Uterus (tissue), 2 donors: Measurements from ENCODE around the gene IL6R.

Experiments used
- POLR2A ChIP-seq, 2 donors: fragments of 450-650 bp; IDR thresholded peaks; one replicate each; pipeline ENCODE4 v1.6.1; 2016; ENCODE audit warnings: antibody characterized with exemption in 2 of 2, mild to moderate bottlenecking in 1 of 2, moderate library complexity in 1 of 2
- TF ChIP-seq, protein P1 (sequence below), 4 experiments: fragments of 200-600 bp in 2 of 4; fragments of 450-650 bp in 2 of 4; sonication (generic) in 2 of 4; IDR thresholded peaks; one replicate each; pipeline ENCODE4 v1.5.1; 2016 to 2019; ENCODE audit warnings: antibody characterized with exemption in 4 of 4, mild to moderate bottlenecking in 2 of 4, moderate library complexity in 1 of 4

DNA sequence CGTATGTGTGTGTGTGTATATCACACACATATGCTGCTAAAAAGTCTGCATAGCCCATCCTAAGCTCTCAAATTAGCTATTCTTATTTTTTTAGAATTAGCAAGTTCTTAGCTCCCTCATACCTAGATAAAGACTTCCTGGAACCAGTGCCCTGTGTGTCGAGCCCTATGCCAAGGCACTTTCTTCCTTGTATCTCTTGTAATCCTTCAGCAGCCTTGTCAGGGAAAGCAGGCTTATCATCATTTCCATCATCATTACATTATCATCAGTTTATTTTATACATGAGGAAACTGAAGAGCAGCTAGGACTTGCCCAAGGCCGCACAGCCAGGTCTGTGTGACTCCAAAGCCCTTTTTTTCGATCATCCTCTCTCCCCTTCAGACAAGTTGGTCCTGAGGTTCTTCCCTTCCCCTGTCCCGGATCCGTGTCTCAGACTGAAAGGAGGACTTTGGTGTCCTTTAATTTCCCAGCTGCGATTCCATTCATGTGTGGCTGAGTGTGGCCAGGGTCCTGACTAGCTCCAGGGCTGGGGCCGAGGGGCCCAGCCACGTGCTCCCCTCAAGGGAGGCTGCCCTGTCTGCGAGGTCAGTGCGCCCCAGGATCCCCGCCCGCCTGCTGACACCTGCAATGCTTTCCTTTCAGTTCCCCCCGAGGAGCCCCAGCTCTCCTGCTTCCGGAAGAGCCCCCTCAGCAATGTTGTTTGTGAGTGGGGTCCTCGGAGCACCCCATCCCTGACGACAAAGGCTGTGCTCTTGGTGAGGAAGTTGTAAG is 24.9 kb downstream of the IL6R start:
- TF ChIP-seq, protein P1, sequence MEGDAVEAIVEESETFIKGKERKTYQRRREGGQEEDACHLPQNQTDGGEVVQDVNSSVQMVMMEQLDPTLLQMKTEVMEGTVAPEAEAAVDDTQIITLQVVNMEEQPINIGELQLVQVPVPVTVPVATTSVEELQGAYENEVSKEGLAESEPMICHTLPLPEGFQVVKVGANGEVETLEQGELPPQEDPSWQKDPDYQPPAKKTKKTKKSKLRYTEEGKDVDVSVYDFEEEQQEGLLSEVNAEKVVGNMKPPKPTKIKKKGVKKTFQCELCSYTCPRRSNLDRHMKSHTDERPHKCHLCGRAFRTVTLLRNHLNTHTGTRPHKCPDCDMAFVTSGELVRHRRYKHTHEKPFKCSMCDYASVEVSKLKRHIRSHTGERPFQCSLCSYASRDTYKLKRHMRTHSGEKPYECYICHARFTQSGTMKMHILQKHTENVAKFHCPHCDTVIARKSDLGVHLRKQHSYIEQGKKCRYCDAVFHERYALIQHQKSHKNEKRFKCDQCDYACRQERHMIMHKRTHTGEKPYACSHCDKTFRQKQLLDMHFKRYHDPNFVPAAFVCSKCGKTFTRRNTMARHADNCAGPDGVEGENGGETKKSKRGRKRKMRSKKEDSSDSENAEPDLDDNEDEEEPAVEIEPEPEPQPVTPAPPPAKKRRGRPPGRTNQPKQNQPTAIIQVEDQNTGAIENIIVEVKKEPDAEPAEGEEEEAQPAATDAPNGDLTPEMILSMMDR (IDR thresholded peaks at IDR 0.05): no peak
- no peak for TF ChIP-seq POLR2A (IDR thresholded peaks at IDR 0.05)
